Measurements from ENCODE around the gene WDFY1. TPM values are rescaled to one million over a fixed set of nuclear protein-coding genes. Genes with fewer than 3 reads are reported as not detected.

The WDFY1 gene
- total RNA-seq, 1 donor from 2014 or later: 53.1 TPM

DNA sequence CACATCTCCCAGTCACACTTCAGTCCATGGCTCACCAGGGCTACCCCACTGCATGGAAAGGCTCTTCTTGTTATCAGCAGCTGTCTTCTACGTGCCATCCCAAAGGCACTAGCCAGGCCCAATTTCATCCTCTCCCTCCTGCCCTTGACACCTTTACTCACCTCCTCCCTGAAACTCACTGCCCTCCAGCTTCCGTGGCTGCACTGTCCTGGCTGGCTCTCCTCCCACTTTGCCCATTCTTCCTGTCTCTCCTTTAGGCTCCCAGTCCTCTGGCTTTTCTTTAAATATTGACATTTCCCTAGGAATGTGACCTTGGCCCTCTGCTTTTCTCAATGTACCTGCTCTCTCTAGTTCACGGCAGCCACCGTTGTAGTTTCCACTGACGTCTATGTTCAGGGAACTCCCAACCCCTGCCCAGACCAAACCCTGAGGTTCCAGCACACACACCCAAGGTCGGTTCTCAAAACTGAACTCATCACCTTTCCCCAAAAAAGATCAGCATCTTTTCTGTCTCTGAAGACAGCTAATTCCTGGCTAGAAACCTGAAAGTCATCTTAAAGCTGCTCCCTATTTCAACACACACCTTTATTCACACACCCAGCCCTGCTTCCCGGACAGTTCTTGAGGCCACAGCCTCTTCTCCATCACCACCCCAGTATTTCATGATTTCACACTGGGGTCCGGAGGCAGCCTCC lies 36.7 kb downstream of the WDFY1 start:
- H3K4me1 Mint-ChIP-seq (ENCODE audit: unreplicated experiment): peaks cover 13% of the 10 kb centered on the region
- TF ChIP-seq, protein P1, sequence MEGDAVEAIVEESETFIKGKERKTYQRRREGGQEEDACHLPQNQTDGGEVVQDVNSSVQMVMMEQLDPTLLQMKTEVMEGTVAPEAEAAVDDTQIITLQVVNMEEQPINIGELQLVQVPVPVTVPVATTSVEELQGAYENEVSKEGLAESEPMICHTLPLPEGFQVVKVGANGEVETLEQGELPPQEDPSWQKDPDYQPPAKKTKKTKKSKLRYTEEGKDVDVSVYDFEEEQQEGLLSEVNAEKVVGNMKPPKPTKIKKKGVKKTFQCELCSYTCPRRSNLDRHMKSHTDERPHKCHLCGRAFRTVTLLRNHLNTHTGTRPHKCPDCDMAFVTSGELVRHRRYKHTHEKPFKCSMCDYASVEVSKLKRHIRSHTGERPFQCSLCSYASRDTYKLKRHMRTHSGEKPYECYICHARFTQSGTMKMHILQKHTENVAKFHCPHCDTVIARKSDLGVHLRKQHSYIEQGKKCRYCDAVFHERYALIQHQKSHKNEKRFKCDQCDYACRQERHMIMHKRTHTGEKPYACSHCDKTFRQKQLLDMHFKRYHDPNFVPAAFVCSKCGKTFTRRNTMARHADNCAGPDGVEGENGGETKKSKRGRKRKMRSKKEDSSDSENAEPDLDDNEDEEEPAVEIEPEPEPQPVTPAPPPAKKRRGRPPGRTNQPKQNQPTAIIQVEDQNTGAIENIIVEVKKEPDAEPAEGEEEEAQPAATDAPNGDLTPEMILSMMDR (IDR thresholded peaks at IDR 0.05; ENCODE audit: unreplicated experiment): no peak
- H3K4me3 Mint-ChIP-seq (ENCODE audit: unreplicated experiment): no peak overlapping the region
- peaks cover 3% of the 10 kb centered on the region for H3K27me3 Mint-ChIP-seq (ENCODE audit: unreplicated experiment)
- H3K36me3 Mint-ChIP-seq (ENCODE audit: low read depth, unreplicated experiment): peaks cover 11% of the 10 kb centered on the region
- no peak overlapping the region for H3K27ac Mint-ChIP-seq (ENCODE audit: unreplicated experiment)
- DNase-seq (ENCODE audit: low spot score): no peak
- no peaks in the 10 kb centered on the region for H3K9me3 Mint-ChIP-seq (ENCODE audit: unreplicated experiment)

DNA sequence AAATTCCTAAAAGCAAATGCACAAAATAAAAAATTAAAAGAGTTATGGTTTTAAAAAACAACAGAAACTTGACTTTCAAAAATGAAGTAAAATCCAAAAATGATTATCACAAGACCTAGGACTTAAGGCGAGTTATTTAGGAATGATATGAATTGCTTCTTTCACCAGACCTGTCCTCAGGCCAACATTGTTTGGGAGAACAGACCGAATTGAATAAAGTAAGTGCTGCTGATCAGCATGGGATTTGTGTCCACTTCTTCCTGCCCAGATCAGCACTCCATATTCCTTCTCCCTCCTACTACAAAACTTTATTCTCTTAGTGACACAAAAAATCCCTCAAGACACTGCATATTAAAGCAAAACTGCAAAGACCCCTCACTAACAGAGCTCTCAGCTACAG lies 39.1 kb downstream of the WDFY1 start:
- Mint-ChIP-seq H3K27ac (ENCODE audit: unreplicated experiment) (no peak overlapping the region), H3K27me3 (ENCODE audit: unreplicated experiment) (no peaks in the 10 kb centered on the region), H3K4me3 (ENCODE audit: unreplicated experiment) (no peak overlapping the region), H3K4me1 (ENCODE audit: unreplicated experiment) (peaks cover 13% of the 10 kb centered on the region), H3K9me3 (ENCODE audit: unreplicated experiment) (no peaks in the 10 kb centered on the region), H3K36me3 (ENCODE audit: low read depth, unreplicated experiment) (peaks cover 16% of the 10 kb centered on the region)
- DNase-seq (ENCODE audit: low spot score): no peak
- TF ChIP-seq, protein P1 (IDR thresholded peaks at IDR 0.05; ENCODE audit: unreplicated experiment): no peak

DNA sequence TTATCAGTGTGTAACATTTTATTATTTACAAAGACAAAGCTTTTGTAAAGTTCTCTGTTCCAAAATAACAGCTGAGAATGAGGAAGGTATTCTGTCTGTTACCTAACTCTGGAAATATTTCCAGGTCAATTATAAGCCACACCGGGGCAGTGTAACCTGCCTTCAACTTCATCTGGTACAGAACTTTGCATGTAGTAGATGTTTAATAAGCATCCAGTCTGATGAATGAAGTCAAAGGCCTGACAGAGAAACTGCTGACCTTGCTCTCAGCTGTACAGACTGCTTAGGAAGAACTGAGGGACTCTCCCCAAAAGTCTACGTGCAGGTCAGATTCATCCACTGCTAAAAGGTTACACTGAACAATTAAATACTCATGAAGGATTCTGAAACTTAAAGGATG lies 43.3 kb downstream of the WDFY1 start:
- Mint-ChIP-seq H3K36me3 (ENCODE audit: low read depth, unreplicated experiment) (peaks cover 12% of the 10 kb centered on the region), H3K27ac (ENCODE audit: unreplicated experiment) (no peak overlapping the region), H3K4me1 (ENCODE audit: unreplicated experiment) (no peaks in the 10 kb centered on the region), H3K4me3 (ENCODE audit: unreplicated experiment) (no peak overlapping the region), H3K9me3 (ENCODE audit: unreplicated experiment) (no peaks in the 10 kb centered on the region), H3K27me3 (ENCODE audit: unreplicated experiment) (no peaks in the 10 kb centered on the region)
- DNase-seq (ENCODE audit: low spot score): no peak
- TF ChIP-seq, protein P1 (IDR thresholded peaks at IDR 0.05; ENCODE audit: unreplicated experiment): no peak

DNA sequence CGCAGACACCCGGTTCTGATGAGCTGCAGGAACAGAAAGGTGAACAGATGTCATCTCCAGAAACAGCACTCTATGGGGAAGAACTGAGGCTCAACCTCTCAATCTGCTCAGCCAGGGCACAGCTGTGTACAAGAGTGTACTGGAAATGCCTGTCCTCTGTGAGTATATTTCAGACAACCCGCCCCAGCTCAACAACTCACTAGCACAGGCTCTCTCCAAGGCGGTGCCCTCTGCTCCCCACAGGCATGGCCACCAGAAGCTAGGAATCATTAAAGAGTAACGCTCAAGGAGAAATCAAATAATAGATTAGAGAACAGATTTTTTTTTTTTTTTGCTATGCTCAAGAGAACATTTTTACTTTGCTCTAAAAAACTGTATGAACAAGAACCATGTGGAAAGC lies 43.8 kb downstream of the WDFY1 start:
- no peak overlapping the region for H3K27ac Mint-ChIP-seq (ENCODE audit: unreplicated experiment)
- no peaks in the 10 kb centered on the region for H3K9me3 Mint-ChIP-seq (ENCODE audit: unreplicated experiment)
- no peaks in the 10 kb centered on the region for H3K27me3 Mint-ChIP-seq (ENCODE audit: unreplicated experiment)
- no peak overlapping the region for H3K4me3 Mint-ChIP-seq (ENCODE audit: unreplicated experiment)
- no peak for DNase-seq (ENCODE audit: low spot score)
- H3K36me3 Mint-ChIP-seq (ENCODE audit: low read depth, unreplicated experiment): peaks cover 12% of the 10 kb centered on the region
- H3K4me1 Mint-ChIP-seq (ENCODE audit: unreplicated experiment): no peaks in the 10 kb centered on the region
- TF ChIP-seq, protein P1 (IDR thresholded peaks at IDR 0.05; ENCODE audit: unreplicated experiment): no peak

DNA sequence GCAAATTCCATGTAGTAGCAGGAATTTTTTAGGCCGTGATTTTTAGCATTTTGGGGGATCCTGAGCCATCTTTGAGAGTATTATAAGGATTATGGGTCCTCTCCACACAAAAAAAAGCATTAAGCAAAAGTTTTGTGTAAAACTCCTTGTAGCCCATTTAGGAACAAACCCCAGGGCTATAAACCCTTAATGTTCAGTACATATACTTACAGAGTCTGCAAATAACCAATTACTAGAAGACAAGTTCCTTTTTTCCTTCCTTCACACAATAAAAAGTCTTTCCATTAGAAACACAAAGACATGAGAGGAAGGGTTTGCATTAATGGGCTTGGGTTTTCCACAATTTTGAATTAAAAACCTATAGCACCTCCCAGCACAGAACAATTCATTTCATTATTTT lies 44.6 kb downstream of the WDFY1 start:
- H3K27me3 Mint-ChIP-seq (ENCODE audit: unreplicated experiment): no peaks in the 10 kb centered on the region
- TF ChIP-seq, protein P1 (IDR thresholded peaks at IDR 0.05; ENCODE audit: unreplicated experiment): no peak
- no peaks in the 10 kb centered on the region for H3K9me3 Mint-ChIP-seq (ENCODE audit: unreplicated experiment)
- H3K4me1 Mint-ChIP-seq (ENCODE audit: unreplicated experiment): no peaks in the 10 kb centered on the region
- H3K36me3 Mint-ChIP-seq (ENCODE audit: low read depth, unreplicated experiment): peaks cover 12% of the 10 kb centered on the region
- DNase-seq (ENCODE audit: low spot score): no peak
- no peak overlapping the region for H3K4me3 Mint-ChIP-seq (ENCODE audit: unreplicated experiment)
- no peak overlapping the region for H3K27ac Mint-ChIP-seq (ENCODE audit: unreplicated experiment)
